RPMI8226 (cell line): ENCODE measurements around the gene RBCK1.

Experiments used
- DNase-seq: peaks from one replicate; pipeline ENCODE4 v3.0.0-alpha.2; 2015

Gene RBCK1

DNA sequence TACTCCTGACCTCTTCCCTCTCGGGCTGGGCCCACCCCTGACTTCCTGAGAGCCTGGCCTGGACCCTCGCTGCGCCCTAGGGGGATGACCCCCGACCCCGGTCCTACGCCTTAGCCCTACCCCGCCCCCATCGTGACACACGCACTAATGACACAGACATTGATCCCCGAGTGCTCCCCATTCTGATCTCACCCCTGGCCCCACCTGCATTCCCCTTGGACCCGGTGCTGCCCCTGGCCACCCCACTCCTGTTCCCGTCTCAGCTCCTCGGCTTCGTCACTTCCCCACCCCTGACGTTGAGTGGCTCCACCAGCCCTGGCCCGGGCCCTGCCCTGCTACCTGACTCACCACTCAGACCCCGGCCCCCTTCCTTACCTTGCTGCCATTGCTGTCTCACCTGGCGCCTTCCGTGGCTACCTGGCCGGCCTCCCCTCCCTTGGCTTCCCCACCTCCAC lies 12.1 kb downstream of the RBCK1 start:
- no peak for DNase-seq

DNA sequence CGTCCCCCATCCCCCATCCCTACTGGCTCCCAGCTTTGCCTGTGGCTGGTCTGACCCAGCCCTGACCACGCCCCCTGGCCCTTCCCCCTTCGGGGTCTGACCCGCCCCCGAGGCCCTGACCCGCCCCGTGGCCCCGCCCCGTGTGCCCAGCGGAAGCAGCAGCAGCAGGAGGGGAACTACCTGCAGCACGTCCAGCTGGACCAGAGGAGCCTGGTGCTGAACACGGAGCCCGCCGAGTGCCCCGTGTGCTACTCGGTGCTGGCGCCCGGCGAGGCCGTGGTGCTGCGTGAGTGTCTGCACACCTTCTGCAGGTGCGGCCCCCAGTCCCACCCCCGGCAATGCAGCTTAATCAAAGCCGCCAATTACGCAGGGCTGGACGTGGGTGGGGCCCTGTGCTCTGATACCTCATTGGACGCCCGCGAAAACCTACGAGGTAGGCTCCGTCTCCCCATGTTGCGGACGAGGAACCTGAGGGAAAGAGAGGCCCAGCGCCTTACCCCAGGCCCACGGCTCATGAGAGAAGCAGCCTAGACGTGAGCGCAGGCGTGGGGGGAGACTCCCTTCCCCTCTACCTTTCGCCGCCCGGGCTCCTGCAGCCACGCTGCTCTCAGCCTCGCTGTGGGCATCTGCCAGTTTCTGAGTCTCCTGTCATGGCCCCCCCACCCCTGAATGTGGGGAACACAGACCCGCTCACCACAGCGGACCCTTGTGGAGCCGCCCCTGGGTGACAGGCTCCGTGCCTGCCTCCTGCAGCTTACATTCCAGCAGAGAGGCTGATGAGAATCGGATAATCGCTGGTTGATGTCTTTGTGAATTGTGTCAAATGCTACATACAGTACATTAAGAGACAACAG lies 12.8 kb downstream of the RBCK1 start:
- DNase-seq: peak; percentile 15

DNA sequence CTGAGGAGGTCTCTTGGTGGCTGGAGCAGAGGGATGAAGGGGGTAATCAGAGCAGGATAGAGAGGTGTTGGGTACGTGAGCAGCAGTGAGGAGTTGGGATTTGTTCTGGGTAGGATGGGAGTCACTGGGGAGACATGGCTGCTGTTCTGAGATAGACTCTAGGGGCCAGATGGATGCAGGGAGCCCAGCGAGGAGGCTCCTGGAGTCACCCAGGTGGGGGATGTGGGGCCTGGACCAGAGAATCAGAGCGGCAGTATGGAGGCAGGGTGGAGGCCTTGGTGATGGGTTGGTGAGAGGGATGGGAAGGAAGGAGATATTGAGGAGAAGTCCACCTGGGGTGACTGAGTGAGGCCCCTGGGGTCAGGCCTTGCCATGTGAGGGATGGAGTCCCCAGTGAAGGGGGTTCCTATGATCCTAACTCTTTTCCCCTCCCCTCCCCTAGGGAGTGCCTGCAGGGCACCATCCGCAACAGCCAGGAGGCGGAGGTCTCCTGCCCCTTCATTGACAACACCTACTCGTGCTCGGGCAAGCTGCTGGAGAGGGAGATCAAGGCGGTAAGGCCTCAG lies 13.7 kb downstream of the RBCK1 start:
- DNase-seq: no peak

DNA sequence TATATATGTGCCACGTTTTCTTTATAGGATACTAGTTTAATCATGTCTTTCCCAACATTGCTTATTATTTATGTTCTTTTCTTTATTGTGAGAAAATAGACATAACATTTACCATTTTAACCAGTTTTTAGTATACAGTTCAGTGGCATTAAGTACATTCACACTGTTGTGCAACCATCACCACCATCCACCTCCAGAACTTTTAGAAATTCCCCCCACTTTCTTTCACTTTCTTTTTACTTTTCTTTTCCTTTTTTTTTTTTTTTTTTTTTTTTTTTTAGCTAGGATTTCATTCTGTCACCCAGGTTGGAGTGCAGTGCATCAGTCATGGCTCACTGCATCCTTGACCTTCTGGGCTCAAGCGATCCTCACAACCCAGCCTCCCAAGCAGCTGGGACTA lies 18.5 kb downstream of the RBCK1 start:
- no peak for DNase-seq

DNA sequence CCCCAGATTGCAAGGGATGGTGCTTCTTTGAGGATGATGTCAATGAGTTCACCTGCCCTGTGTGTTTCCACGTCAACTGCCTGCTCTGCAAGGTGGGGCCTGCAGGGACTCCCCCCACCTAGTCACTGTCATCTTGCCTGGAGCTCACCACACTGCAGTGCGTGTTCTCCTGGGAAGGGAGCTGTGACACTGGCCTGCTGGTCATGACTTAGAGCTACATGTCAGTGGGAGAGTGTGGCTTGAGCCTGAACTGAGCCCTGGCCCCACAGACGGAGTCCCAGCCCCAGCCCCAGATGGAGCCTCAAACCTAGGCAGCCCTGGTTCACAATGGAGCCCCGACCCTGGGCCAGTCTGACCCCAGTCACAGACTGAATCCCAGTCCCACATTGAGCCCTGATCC lies 19.3 kb downstream of the RBCK1 start:
- no peak for DNase-seq

DNA sequence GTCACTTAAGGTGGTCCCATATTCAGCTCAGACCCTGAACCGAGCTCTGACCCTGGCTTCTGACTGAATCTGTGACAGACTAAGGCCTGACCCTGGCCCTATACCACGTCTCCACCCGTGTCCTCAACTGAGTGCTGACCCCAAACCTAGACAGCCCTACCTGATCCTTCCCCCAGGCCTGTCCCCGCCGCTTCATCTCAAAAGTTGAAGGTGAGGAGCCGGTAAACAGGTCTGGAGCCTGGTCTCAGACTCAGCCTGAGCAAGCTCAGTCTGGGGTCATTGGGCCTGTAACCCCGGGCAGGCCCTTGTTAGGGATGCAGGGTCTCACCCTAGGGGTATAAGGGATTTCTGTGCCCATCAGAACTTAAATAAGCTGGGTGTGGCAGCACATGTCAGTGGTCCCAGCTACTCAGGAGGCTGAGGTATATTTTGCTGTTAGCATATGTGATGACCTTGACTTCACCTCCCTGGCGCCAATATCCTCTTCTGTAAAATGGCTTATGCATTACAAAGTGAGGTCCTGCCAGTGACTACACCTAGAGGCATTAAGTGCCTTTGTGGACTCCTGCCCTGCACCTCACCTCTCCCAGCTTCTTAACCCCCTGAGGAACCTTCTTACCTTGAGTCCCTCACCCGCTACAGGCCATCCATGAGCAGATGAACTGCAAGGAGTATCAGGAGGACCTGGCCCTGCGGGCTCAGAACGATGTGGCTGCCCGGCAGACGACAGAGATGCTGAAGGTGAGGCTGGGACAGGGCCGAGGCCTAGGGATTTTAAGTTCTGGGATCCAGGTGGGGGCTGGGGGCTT lies 20.0 kb downstream of the RBCK1 start:
- DNase-seq: no peak

DNA sequence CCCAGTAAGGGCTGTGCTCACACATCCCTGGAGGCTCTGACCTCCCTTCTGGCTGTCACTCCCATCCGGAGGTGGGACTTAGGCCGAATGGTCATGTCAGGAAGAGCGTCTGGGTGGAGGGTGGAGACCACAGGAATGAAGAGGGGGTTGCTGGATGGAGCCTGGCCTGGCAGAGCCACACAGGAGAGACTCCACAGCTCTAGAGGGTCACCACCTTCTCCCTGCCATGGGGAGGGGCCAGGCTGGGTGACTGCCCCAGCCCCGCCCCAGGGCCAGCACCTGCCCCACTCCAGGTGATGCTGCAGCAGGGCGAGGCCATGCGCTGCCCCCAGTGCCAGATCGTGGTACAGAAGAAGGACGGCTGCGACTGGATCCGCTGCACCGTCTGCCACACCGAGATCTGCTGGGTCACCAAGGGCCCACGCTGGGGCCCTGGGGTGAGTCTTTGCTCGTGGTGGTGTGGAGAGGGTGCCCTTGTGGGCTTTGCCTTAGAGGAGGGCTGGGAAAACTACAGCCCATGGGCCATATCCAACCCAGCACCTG lies 20.6 kb downstream of the RBCK1 start:
- peak; percentile 19 for DNase-seq

DNA sequence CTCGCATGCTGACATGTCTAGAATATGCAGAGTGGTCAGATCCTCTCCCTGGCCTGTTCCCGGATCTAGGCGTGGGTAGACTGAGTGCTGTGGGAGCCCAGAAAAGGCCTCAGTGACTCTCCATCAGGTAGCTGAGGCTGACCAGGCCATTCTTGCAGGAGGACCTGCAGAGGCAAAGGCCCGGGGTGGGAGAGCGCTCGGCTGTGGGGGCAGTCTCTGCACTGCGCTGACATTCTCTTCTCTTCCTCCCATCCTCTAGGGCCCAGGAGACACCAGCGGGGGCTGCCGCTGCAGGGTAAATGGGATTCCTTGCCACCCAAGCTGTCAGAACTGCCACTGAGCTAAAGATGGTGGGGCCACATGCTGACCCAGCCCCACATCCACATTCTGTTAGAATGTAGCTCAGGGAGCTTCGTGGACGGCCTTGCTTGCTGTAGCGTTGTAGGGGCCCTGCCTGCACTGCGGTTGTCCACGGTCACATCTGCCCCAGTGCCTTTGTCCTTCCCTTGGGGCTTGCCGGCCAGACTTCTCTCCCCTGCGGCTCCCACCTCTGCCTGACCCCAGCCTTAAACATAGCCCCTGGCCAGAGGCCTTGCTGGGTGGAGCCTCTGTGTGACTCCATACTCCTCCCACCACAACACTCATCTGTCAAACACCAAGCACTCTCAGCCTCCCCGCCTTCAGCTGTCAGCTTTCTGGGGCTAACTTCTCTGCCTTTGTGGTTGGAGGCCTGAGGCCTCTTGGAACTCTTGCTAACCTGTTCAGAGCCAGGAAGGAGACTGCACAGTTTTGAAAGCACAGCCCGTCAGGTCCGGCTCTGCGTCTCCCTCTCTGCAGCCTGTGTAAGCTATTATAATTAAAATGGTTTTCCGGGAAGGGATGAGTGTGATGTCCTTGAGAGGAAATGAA lies 22.2 kb downstream of the RBCK1 start:
- DNase-seq: no peak

DNA sequence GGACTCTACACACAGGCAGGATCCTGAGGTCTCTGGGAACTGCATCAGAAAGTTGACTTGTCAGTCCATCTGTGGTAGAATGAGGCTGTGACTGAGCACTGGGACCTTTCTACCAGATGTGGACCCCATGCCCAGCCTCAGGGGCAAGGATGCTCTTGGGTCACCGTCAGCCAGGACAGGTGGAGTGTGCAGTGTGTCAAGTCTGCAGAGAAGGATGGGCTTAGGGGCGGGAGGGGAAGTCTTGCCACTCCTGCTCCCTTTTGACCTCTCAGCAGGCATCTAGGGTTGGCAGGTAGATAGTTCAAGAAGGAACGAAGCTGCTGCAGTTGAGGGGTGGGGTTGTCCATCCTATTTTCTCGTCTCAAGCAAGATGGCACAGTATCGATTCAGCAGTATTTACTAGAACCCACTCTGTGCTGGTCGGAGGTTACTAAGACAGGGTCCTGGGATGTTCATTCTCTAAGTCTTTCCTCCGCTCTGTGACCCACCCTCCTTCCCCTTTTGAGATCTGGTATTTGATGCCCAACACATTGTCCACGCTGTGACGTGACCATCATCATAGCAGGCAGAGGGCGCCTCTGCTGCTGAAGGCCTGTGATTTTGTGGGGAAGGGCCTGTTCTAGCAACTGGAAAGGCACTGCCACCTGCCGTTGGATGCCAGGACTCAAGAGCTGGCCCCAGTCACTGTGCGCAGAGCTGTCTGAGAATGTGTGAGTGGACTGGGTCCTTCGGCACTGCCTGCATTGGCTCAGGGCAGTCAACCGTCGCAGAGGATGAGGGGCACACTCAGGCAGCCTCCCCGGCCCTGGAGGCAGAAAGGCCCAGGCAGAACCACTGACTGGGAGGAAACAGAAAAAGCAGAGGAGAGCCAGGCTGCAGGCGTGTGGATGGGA lies 23.2 kb downstream of the RBCK1 start:
- DNase-seq: peak; percentile 86

DNA sequence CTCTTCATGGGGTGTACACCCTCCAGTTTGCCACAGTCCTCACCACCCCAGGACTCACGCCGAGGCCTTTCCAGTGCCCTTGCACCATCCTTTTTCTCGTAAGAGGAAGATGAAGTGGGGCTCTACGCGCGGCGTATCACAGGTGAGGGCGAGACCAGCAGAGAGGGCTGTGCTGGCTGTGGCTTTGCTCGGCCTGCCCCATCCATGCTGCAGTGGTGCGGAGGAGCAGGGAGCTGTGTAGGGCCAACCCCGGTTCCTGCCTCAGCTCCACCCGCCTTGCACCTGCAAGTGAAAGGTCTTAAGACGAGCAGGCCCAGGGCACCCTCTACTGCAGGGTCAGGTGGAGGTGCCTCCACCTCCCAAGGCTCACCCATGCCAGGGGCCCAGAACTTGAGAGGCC lies 24.1 kb downstream of the RBCK1 start:
- DNase-seq: no peak

DNA sequence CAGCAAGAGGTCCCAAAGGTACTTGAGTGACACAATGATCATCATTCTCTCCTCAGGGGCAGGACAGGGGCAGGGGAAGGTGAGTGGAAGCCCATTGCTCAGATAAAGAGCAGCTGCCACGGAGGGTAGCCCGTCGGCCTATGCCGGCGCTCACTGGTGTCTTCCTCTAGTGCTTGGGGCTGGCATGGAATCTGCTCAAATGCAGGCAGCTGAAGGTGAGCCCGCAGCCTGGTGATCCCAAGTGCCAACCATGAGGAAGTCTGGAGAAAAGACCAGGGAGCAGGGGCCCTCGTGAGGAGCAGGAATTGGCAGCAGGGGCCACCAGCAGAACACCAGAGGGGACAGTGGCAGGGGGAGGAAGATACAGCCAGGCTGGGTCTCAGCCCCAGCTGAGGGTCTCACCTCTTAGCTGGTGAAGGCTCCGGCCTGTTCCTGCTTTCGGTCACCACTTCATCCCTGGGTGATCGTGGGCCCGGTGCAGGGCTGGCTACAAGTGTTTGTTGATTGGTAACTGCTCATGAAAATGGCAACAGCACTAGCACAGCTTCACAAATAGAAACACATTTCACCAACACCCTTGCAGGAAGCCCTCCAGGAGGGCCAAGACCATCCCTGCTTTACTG lies 24.7 kb downstream of the RBCK1 start:
- DNase-seq: no peak

DNA sequence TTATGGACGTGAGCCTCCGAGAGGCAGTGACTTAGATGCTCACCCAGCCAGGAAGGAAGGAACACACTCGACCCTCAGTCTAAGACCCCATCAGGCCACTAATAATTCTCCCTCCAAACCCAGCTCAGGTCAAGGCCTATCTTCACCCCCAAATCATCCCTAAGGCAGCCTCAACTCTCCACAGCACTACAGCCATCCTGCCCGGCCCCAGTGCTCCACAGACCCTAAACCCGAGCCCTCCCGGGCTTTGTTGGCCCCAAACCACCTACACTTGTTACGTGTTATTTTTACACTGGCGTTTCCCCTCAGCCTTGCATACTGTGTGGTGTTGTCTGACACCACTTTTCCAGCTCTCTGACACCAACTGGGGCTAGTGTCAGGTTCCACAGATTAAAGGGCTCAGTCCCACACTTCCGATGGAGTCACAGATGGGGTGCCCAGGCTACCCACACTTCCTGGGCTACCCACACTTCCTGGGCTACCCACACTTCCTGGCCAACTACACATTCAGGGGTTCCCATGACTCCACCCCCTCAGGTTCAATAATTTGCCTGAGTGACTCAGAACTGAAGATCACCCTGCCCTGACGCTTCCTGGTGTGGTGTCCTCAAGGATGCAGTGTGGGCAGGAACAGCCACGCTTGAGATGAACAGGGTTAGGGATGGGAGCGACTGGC lies 25.3 kb downstream of the RBCK1 start:
- no peak for DNase-seq

DNA sequence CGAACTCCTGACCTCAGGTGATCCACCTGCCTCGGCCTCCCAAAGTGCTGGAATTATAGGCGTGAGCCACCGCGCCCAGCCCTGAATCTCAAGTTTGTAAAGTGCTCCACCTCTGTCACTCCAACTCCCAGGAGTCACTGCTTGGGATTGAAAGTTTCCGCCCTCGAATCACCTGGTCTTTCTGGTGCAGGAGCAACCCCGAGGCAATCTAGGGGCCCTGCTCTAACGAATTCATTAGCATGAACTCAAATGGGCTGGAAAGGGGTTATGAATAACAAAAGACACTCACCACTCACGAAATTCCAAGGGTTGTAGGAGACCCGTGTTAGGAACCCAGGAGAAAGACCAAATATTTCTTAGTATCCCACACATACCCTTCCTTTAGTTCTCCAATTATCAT lies 26.1 kb downstream of the RBCK1 start:
- no peak for DNase-seq

DNA sequence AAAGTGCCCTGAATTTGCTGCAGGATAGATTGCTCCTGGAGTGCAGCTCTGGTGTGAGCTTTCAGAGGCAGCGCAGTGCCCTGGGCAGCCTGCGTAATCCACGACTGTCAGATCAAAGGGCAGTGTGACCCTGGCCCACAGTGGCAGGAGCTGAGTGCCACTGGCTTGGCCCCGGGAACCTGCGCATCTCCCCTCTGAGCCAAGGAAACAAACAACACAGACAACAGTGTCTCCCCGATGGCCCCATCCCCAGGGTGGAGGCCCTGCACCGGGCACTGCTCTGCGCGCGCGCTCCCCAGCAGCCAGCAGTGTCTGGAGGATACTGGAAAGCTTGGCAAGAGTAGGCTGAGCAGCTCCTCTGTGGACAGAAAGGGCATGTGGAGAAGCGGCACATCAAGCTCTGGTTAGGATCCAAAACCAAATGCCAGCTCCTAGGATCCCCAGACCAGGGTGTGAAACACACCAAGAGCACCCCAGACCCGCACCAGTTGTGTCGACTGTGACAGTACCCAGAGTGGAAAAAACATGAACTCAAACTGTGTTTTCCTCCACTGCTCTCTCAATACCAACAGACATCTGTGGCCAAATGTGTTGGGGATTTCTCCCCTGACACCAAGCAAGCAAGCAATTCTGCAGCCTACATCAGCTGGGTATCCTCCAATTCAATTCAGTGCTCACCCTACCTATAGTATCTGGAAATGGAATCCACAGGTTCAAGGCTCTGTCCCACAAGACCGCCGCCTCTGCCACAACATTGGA lies 26.7 kb downstream of the RBCK1 start:
- DNase-seq: no peak

DNA sequence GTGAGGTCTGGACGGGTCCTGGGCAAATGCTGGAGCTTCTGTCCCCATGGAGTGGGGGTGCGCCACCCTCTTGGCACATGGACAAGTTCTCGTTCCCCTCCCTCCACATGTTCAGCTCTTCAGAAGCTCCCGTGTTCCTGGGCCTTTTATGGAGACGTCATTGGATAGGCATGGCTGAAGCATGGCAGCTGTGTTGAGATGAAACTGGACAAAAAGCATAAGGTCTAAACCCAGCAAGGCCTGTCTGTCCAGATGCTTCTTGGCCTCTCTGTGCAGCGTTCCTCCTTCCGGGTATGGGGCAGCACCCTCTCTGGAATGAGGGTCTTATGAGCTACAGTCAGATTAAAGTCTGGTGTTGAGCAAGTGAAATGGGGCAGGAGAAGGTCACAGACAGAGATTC lies 27.5 kb downstream of the RBCK1 start:
- DNase-seq: no peak

DNA sequence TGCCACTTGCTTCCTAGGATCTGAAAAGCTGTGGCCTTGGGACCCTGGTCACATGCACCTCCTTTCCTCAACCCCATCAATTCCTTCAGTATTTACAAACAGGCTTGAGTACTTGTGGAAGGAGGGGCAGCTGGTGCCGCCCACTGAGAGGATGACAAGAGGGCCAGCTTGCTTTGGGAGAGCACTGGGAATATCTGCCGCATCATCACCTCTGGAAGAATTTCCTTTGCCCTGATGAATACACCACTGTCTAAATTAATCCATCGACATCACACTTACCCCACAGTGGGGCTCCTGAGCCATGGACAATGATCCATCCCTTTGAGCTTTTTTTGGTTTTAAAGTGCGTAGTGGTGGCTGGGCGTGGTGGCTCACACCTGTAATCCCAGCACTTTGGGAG lies 28.4 kb downstream of the RBCK1 start:
- DNase-seq: no peak

DNA sequence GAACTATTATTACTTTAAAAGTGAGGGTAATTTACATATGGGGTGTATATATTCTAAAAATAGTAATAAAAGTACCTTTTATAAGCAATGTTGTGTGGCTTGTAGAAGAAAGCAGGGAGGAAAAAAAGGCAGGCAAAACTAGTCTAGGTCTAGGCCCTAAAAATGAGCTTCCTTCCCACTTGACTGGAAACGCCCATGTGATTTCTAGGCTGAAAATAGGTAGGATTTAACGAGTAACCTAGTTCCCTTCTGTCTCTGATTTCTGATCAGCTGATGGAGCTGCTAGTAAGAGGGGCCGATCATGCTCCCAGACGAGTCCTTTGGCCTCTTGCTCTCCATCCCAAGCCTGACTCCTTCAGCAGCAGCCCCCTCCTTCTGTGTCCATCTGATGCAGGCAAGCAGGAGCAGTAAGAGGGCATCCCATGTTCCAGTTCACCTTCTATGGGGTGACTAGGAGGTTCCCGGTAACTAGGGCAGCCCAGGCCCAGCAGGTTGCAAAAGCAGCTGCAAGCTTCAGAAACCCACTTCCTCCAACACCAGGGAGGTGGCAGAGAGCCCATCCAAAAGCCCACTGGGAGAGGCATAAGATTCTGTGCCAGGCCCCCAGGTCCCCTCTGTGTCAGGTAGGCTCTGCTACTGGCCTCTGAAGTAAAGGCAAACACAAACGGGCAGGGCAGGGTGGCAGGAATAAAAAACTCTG lies 29.8 kb downstream of the RBCK1 start:
- peak; percentile 34 for DNase-seq

DNA sequence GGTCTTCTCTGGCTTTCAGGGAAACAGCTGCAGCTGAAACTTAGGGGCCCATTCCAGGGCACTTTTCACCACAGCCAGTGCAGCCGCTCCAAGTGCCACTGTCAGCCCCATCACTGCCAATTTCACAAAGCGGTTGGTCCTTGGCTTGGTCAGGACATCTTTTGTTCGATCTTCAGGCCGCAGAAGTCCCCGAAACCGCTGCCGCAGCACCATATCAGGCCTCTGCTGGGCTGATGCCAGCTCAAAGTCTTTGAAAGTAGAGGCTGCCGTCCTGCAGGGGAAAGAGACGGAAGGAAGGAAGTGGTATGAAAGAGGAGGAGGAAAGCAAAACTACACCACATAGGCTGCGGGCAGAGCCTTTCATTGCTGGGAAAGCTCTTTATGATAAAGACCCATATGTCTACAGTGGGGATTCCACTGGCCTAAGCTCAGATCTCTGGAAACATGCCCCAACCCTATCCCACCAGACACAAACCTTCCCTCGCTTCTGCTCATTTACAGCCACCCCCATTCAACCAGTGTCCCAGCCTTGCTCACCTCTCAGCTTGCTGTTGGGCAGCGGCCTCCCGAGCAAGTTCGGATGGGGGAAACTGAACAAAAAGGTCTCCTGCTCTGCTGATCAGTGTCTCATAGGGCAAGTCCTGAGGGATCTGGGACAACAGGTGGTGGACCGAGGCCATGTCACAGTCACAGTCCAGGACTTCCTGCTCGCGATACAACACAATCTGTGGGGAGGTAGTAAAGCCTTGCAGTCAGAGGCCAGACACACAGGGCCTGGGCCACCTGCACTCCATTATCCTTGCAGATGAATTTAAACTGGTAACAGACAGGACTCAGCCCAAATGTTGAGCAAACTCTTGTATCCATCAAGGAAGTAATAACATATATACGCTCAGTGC lies 30.7 kb downstream of the RBCK1 start:
- peak; percentile 98 for DNase-seq
